Calu3 (cell line): ENCODE data around the gene MYEF2. TPM values are rescaled to one million over a fixed set of nuclear protein-coding genes. Genes with fewer than 3 reads are reported as not detected.

Experiments
- BruUV-seq: library from RNA; stranded (reverse); fragments of 400-500 nt; replicated peaks from 2 replicates; lab custom pipeline; 2021; lab: Mats Ljungman, UMichigan
- CTCF ChIA-PET: fragments of 300-600 bp; sonication (Branson Sonifier 250); formaldehyde crosslinking; loops from one replicate; lab custom pipeline; 2022; ENCODE audit warnings: antibody characterized with exemption; lab: Charles Lee
- DNase-seq: peaks from one replicate; pipeline ENCODE4 v3.0.0; 2022
- H3K27ac Mint-ChIP-seq: one replicate; pipeline ENCODE4 v1.8.0; 2022; ENCODE audit warnings: mixed read lengths; ENCODE audit not compliant: unreplicated experiment
- H3K27me3 Mint-ChIP-seq: one replicate; pipeline ENCODE4 v1.8.0; 2022; ENCODE audit warnings: mixed read lengths; ENCODE audit not compliant: unreplicated experiment
- H3K36me3 Mint-ChIP-seq: one replicate; pipeline ENCODE4 v1.8.0; 2022; ENCODE audit warnings: mild to moderate bottlenecking, moderate library complexity, mixed read lengths; ENCODE audit not compliant: insufficient read depth, unreplicated experiment
- H3K4me1 Mint-ChIP-seq: one replicate; pipeline ENCODE4 v1.8.0; 2022; ENCODE audit warnings: mild to moderate bottlenecking, low read depth, mixed read lengths; ENCODE audit not compliant: unreplicated experiment
- H3K4me3 Mint-ChIP-seq: one replicate; pipeline ENCODE4 v1.8.0; 2022; ENCODE audit warnings: mild to moderate bottlenecking, low read depth, moderate library complexity, mixed read lengths; ENCODE audit not compliant: unreplicated experiment
- H3K9me3 Mint-ChIP-seq: one replicate; pipeline ENCODE4 v1.8.0; 2022; ENCODE audit warnings: low read depth, mixed read lengths; ENCODE audit not compliant: unreplicated experiment
- intact Hi-C: fragments of 100-400 bp; cut with micrococcal nuclease; formaldehyde crosslinking; loops from one replicate; pipeline ENCODE4 v1.10.0; 2022; ENCODE audit not compliant: unreplicated experiment
- total RNA-seq: library from RNA; stranded (reverse); gene quantifications from 2 replicates; pipeline ENCODE4 v1.2.3, GENCODE V29; 2022
- TF ChIP-seq, protein P1 (sequence below): fragments of 200-600 bp; IDR thresholded peaks from one replicate; pipeline ENCODE4 v1.8.0; 2022; ENCODE audit warnings: antibody characterized with exemption; ENCODE audit not compliant: unreplicated experiment

MYEF2 gene
- total RNA-seq, 1 experiment from 2014 or later = 31.1 TPM

DNA sequence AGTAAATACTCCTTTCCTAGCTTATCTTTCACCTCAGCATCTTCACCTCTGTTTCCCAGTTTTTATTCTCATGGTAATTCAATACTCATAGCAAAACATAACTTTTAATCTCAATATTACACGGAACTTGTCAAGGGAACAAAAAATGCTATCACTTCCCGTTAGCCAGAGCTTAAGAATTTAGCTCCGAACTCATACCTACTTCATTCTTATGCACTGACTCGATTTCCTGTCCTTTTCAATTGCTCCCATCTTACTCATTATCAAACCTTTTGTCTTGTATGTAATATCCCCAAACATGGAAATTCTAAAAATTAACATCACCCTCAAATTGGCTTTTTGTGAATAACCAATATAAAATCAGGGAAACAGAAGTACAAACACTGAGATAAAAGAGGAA lies 28.2 kb downstream of the MYEF2 start:
- no peaks in the 10 kb centered on the region for H3K9me3 Mint-ChIP-seq
- no peak for DNase-seq
- TF ChIP-seq, protein P1, sequence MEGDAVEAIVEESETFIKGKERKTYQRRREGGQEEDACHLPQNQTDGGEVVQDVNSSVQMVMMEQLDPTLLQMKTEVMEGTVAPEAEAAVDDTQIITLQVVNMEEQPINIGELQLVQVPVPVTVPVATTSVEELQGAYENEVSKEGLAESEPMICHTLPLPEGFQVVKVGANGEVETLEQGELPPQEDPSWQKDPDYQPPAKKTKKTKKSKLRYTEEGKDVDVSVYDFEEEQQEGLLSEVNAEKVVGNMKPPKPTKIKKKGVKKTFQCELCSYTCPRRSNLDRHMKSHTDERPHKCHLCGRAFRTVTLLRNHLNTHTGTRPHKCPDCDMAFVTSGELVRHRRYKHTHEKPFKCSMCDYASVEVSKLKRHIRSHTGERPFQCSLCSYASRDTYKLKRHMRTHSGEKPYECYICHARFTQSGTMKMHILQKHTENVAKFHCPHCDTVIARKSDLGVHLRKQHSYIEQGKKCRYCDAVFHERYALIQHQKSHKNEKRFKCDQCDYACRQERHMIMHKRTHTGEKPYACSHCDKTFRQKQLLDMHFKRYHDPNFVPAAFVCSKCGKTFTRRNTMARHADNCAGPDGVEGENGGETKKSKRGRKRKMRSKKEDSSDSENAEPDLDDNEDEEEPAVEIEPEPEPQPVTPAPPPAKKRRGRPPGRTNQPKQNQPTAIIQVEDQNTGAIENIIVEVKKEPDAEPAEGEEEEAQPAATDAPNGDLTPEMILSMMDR = no peak
- no peaks in the 10 kb centered on the region for H3K4me1 Mint-ChIP-seq
- no peak overlapping the region for H3K27ac Mint-ChIP-seq
- no peak overlapping the region for H3K4me3 Mint-ChIP-seq
- H3K36me3 Mint-ChIP-seq = no peaks in the 10 kb centered on the region
- intact Hi-C loops = no loop called here
- no TSS peak for BruUV-seq
- CTCF ChIA-PET = no interaction called here
- H3K27me3 Mint-ChIP-seq = no peaks in the 10 kb centered on the region

DNA sequence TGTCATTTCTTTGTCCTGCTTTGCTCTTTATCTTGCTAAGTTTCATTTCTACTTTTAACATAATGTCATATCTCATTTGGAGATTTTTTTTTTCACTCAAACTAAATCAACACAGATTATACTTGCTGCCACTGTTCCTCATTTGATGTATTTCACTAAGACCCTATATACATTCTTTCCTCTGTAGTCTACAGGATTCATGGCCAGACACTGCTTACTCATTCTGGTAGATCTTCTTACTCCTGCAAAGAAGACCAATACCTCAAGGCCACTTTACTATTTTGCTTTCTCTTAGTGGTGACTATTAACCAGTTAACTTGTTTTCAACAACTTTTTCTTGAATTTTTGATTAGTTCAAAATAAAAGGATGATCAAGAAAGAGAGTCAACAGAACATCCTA lies 30.7 kb downstream of the MYEF2 start:
- H3K27ac Mint-ChIP-seq = no peak overlapping the region
- intact Hi-C loops = no loop called here
- TF ChIP-seq, protein P1 = no peak
- CTCF ChIA-PET = no interaction called here
- DNase-seq = no peak
- no peaks in the 10 kb centered on the region for H3K9me3 Mint-ChIP-seq
- H3K4me3 Mint-ChIP-seq = no peak overlapping the region
- H3K27me3 Mint-ChIP-seq = no peaks in the 10 kb centered on the region
- H3K4me1 Mint-ChIP-seq = no peaks in the 10 kb centered on the region
- H3K36me3 Mint-ChIP-seq = peaks cover 5% of the 10 kb centered on the region
- no TSS peak for BruUV-seq

DNA sequence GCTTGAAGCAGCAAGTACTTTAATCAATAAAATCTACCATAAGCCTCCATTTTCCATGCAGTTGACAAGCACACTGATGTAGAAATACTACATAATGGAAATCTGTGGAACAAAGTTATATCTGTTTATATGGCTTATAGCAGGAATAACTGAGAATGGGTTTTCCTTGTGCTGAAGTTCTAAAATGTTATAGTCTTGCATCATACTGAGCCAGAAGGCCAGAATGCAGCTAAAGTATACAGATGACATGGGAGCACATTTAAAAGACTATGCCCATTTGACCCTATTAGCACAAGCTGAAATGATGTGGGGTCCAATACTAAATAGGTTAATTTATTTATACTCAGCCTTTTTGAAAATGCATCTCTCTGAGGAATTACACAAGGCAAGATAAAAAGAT lies 32.2 kb downstream of the MYEF2 start:
- peaks cover 5% of the 10 kb centered on the region for H3K36me3 Mint-ChIP-seq
- no peak for DNase-seq
- TF ChIP-seq, protein P1 = no peak
- no peaks in the 10 kb centered on the region for H3K9me3 Mint-ChIP-seq
- no peak overlapping the region for H3K27ac Mint-ChIP-seq
- intact Hi-C loops = no loop called here
- BruUV-seq = no TSS peak
- H3K4me1 Mint-ChIP-seq = no peaks in the 10 kb centered on the region
- no peaks in the 10 kb centered on the region for H3K27me3 Mint-ChIP-seq
- CTCF ChIA-PET = no interaction called here
- no peak overlapping the region for H3K4me3 Mint-ChIP-seq

DNA sequence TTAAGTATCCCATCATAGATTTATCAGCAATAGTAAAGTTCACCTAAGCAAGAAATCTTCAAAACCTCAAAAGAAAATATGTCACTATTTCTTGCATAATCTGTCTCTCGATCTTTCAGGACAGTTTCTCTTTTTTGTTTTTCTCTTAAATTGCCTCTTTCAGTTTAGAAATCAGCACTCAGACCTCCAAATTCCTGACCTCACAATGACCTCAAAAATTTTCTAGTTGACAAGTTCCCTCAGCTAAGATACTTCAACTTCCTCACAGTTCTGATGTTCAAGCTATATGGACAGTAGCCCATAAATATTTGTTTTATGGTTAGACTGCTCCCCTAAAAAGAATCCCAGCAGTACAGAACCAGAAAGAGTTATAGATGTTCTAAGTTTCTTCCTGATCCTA lies 33.2 kb downstream of the MYEF2 start:
- Mint-ChIP-seq H3K4me3 (no peak overlapping the region), H3K27ac (no peak overlapping the region), H3K9me3 (no peaks in the 10 kb centered on the region), H3K4me1 (no peaks in the 10 kb centered on the region), H3K36me3 (peaks cover 5% of the 10 kb centered on the region), H3K27me3 (no peaks in the 10 kb centered on the region)
- DNase-seq = no peak
- CTCF ChIA-PET = no interaction called here
- BruUV-seq = no TSS peak
- TF ChIP-seq, protein P1 = no peak
- intact Hi-C loops = no loop called here
